K562 (cell line): ENCODE data around the gene TMEM11. TPM values are rescaled to one million over a fixed set of nuclear protein-coding genes. Genes with fewer than 3 reads are reported as not detected.

Experiments
- ATAC-seq: fragments of 200-7000 bp; cut with Tn5 transposase; 3 replicates; pipeline ENCODE4 v1.9.1; 2020; ENCODE audit warnings: moderate library complexity
- BruUV-seq: library from RNA; stranded (reverse); fragments of 400-500 nt; replicated peaks from 2 replicates; lab custom pipeline; 2021; lab: Mats Ljungman, UMichigan
- CTCF ChIA-PET: fragments of 300-600 bp; formaldehyde crosslinking; extraction: SDS; loops from one replicate; lab custom pipeline; 2021; ENCODE audit warnings: low intra/inter-chr PET ratio; lab: Yijun Ruan, JAX
- POLR2A ChIA-PET: fragments of 300-600, 350-650 bp; sonication (Branson Sonifier 250); formaldehyde crosslinking; extraction: SDS; loops from one replicate; lab custom pipeline; 2021; ENCODE audit warnings: antibody characterized with exemption, inconsistent platforms; lab: Yijun Ruan, JAX
- DNase-seq, 4 experiments: peaks; one replicate each; pipeline versions ENCODE4 v3.0.0 to v3.0.0-alpha.2; 2011 to 2018; ENCODE audit warnings: low spot score in 3 of 4, mixed read lengths in 3 of 4; ENCODE audit errors: extremely low read depth in 1 of 4
- FAIRE-seq: peaks from 2 replicates; lab custom pipeline; 2011; peaks lifted over from hg19 to GRCh38; lab: Jason Lieb, UNC
- H2AFZ ChIP-seq: 2 replicates; pipeline ENCODE4 v1.6.0; 2011; ENCODE audit warnings: low read depth, low read length, control low read depth, inconsistent platforms
- H3K27ac ChIP-seq: fragments of 200-600 bp; 3 replicates; pipeline ENCODE4 v1.8.0; 2011; ENCODE audit warnings: low read depth, mild to moderate bottlenecking, control low read depth, inconsistent platforms, low read length, moderate library complexity, mixed read lengths; ENCODE audit errors: extremely low read depth
- H3K27me3 ChIP-seq, 2 experiments: fragments of 300-600 bp in 1 of 2; 2 replicates in 1 of 2; 3 replicates in 1 of 2; pipeline versions ENCODE4 v1.6.0 to v1.8.0; 2011; ENCODE audit warnings: inconsistent platforms in 2 of 2, low read length in 2 of 2, mild to moderate bottlenecking in 1 of 2, mixed read lengths in 1 of 2, moderate library complexity in 1 of 2; ENCODE audit not compliant: control insufficient read depth in 2 of 2, insufficient read depth in 2 of 2
- H3K36me3 ChIP-seq: fragments of 300-600 bp; 3 replicates; pipeline ENCODE4 v1.8.0; 2011; ENCODE audit warnings: mild to moderate bottlenecking, low read length, inconsistent platforms; ENCODE audit not compliant: control insufficient read depth, insufficient read depth
- H3K4me1 ChIP-seq, 2 experiments: fragments of 200-600 bp in 1 of 2; replicated peaks in 1 of 2; 2 replicates in 1 of 2; 3 replicates in 1 of 2; pipeline versions ENCODE4 v1.5.1 to v1.8.0; 2011; ENCODE audit warnings: inconsistent platforms in 2 of 2, low read length in 2 of 2, mild to moderate bottlenecking in 1 of 2, mixed read lengths in 1 of 2, moderate library complexity in 1 of 2; ENCODE audit not compliant: control insufficient read depth in 2 of 2, insufficient read depth in 2 of 2
- H3K4me2 ChIP-seq: 2 replicates; pipeline ENCODE4 v1.6.1; 2011; ENCODE audit warnings: low read length, control low read depth, inconsistent platforms, mixed read lengths; ENCODE audit not compliant: insufficient read depth
- H3K4me3 ChIP-seq: fragments of 200-600 bp; sonication (generic), shearing (Covaris generic); 2 replicates; pipeline ENCODE4 v1.5.1; 2016; ENCODE audit warnings: control low read depth, inconsistent platforms
- H3K79me2 ChIP-seq: fragments of 200-600 bp; 3 replicates; pipeline ENCODE4 v1.8.0; 2011; ENCODE audit warnings: low read length, inconsistent platforms; ENCODE audit not compliant: control insufficient read depth, insufficient read depth
- H3K9ac ChIP-seq, 2 experiments: 2 replicates each; pipeline versions ENCODE4 v1.6.0 to v1.6.1; 2011; ENCODE audit warnings: low read depth in 2 of 2, low read length in 2 of 2, control low read depth in 1 of 2, inconsistent platforms in 1 of 2, mild to moderate bottlenecking in 1 of 2, mixed read lengths in 1 of 2; ENCODE audit not compliant: insufficient read depth in 1 of 2
- H3K9me1 ChIP-seq: one replicate; pipeline ENCODE4 v1.6.0; 2011; ENCODE audit warnings: inconsistent platforms, mild to moderate bottlenecking, low read length, moderate library complexity; ENCODE audit not compliant: control insufficient read depth, insufficient read depth
- H3K9me3 ChIP-seq: replicated peaks from 2 replicates; pipeline ENCODE4 v1.5.1; 2011; ENCODE audit warnings: low read depth, low read length, inconsistent platforms; ENCODE audit not compliant: control insufficient read depth, insufficient read depth
- H4K20me1 ChIP-seq: replicated peaks from 2 replicates; pipeline ENCODE4 v1.6.1; 2011; ENCODE audit warnings: low read length, inconsistent platforms, mixed read lengths; ENCODE audit not compliant: control insufficient read depth, insufficient read depth
- ATF4 ChIP-seq: fragments of 450-650 bp; formaldehyde crosslinking; IDR thresholded peaks from 2 replicates; pipeline ENCODE4 v1.4.0; 2022; ENCODE audit warnings: mild to moderate bottlenecking, moderate library complexity
- CREB5 ChIP-seq: fragments of 250-450 bp; sonication (Bioruptor Pico); IDR thresholded peaks from 2 replicates; pipeline ENCODE4 v1.5.0; 2020; ENCODE audit warnings: mild to moderate bottlenecking
- NR1H2 ChIP-seq: sonication (generic); formaldehyde crosslinking; IDR thresholded peaks from 2 replicates; pipeline ENCODE4 v1.4.0; 2020; ENCODE audit warnings: mild to moderate bottlenecking, missing genetic modification reagents
- NR3C1 ChIP-seq: sonication (generic); formaldehyde crosslinking; IDR thresholded peaks from 2 replicates; pipeline ENCODE4 v1.8.1; 2022; ENCODE audit warnings: missing genetic modification reagents
- POLR3G ChIP-seq: IDR thresholded peaks from 2 replicates; pipeline ENCODE4 v1.6.1; 2011; ENCODE audit not compliant: insufficient read length, insufficient replicate concordance; ENCODE audit errors: extremely low read depth
- PURB ChIP-seq: sonication (generic); formaldehyde crosslinking; IDR thresholded peaks from 2 replicates; pipeline ENCODE4 v1.9.0; 2021; ENCODE audit warnings: low read depth, mild to moderate bottlenecking, missing genetic modification reagents
- PYGO2 ChIP-seq: fragments of 450-650 bp; IDR thresholded peaks from 2 replicates; pipeline ENCODE4 v1.6.1; 2016; ENCODE audit warnings: mild to moderate bottlenecking, missing genetic modification characterization, moderate library complexity, missing compliant biosample characterization
- SMARCA4 ChIP-seq: fragments of 450-650 bp; IDR thresholded peaks from 2 replicates; pipeline ENCODE4 v1.6.1; 2016
- STAT5A ChIP-seq: IDR thresholded peaks from 2 replicates; pipeline ENCODE4 v1.6.1; 2012; ENCODE audit warnings: low read length, inconsistent platforms, borderline replicate concordance
- ZNF324 ChIP-seq: fragments of 250-450 bp; sonication (Bioruptor Pico); IDR thresholded peaks from 2 replicates; pipeline ENCODE4 v1.4.0; 2020; ENCODE audit warnings: mild to moderate bottlenecking
- ZNF639 ChIP-seq, 2 experiments: fragments of 200-800 bp in 1 of 2; sonication (Bioruptor generic) in 1 of 2; sonication (generic) in 1 of 2; formaldehyde crosslinking in 1 of 2; IDR thresholded peaks in 1 of 2; conservative IDR thresholded peaks in 1 of 2; 2 replicates each; pipeline versions ENCODE4 v1.5.0 to v1.6.1; 2016 to 2020; ENCODE audit warnings: missing compliant biosample characterization in 1 of 2, missing genetic modification characterization in 1 of 2, missing genetic modification reagents in 1 of 2
- WGBS: fragments of 100-300 bp; shearing (Covaris generic); methylation state at CpG from one replicate; pipeline ENCODE4 v1.1.6; 2016; ENCODE audit warnings: low coverage, mixed read lengths; ENCODE audit not compliant: insufficient coverage; ENCODE audit errors: missing lambda C conversion rate; 5-methylcytosine and 5-hydroxymethylcytosine counted together
- in situ Hi-C: fragments of 300-500 bp; cut with MboI; formaldehyde crosslinking; loops from 4 replicates; pipeline ENCODE4 v1.15.0; 2018; ENCODE audit warnings: inconsistent platforms, mixed read lengths
- intact Hi-C: fragments of 100-400 bp; cut with micrococcal nuclease; formaldehyde crosslinking; loops from 2 replicates; pipeline ENCODE4 v1.14.2; 2022
- polyA plus RNA-seq, 8 experiments: library from polyadenylated mRNA; depleted of rRNA in 4 of 8; stranded (reverse) in 5 of 8; unstranded in 3 of 8; fragments of >200 nt; fragmentation: Nextera tagmentation in 2 of 8; fragmentation: Illumina TruSeq in 1 of 8; extraction: Ambion mirVana in 2 of 8; extraction: Trizol in 1 of 8; gene quantifications; 2 replicates each; pipeline versions ENCODE4 v1.2.1 to v1.2.3, GENCODE V29; 2011 to 2014; ENCODE audit warnings: inconsistent platforms in 1 of 8, missing spikeins in 1 of 8
- total RNA-seq, 7 experiments: library from RNA; depleted of rRNA in 6 of 7; stranded (reverse); fragments of >200 nt in 6 of 7; fragmentation: Illumina TruSeq in 2 of 7; extraction: Trizol in 2 of 7; gene quantifications; 2 replicates each; pipeline versions ENCODE4 v1.2.1 to v1.2.3, GENCODE V29; 2011 to 2021; ENCODE audit warnings: low replicate concordance in 1 of 7

Gene TMEM11
- total and polyA plus RNA-seq, 9 of the 15 experiments (the other 6 are each of a cell fraction or from before 2014, with no cell fraction given), result 12.0 to 40.7 (median 30.0) TPM

DNA sequence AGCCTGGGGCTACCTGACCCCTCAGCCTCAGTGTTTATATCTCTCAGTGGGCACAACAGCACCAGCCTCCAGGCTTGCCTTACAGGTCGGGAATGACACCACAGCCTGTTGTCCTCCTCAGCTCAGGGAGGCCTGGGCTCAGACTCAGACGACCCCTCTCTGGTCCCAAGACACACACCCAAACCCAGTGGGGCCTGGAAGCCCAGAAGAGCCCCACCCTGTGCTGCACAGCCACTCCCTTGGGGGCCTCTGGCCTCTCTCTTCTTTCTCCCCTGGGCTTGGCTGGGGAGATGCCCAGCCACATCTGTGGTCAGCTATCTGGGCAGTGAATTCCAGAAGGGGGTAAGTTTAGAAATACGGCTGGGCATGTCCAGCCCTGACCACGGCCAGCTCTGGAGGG, 36.9 kb upstream of the TMEM11 start (continued):
- TF ChIP-seq CREB5 (CRISPR knock-in tag), result no peak
- TF ChIP-seq ATF4 (CRISPR knock-in tag), result no peak
- TF ChIP-seq POLR3G, result no peak
- TF ChIP-seq PURB (CRISPR knock-in tag), result no peak
- TF ChIP-seq SMARCA4, result no peak
- TF ChIP-seq PYGO2 (tag), result no peak
- TF ChIP-seq NR1H2, result no peak
- TF ChIP-seq STAT5A, result no peak

- WGBS, result 47% methylated on average over 6 of the region's 7 CpGs
- Histone ChIP-seq H2AFZ (no peak overlapping the region), H3K36me3 (no peaks in the 10 kb centered on the region), H3K27me3 (no peaks in the 10 kb centered on the region), H3K27ac (no peak overlapping the region), H3K4me2 (no peak overlapping the region), H3K4me3 (no peak overlapping the region), H3K9me3 (no peaks in the 10 kb centered on the region), H4K20me1 (peaks cover 10% of the 10 kb centered on the region), H3K79me2 (no peaks in the 10 kb centered on the region), H3K9ac (no peak overlapping the region), H3K4me1 (peaks cover 6 to 15% of the 10 kb centered on the region in 2 experiments; a peak in 4 of 5 replicates), H3K9me1 (peaks cover 4% of the 10 kb centered on the region)
- intact Hi-C loops (no loop called here), in situ Hi-C loops (no loop called here)
- no TSS peak for BruUV-seq
- ChIA-PET CTCF (no interaction called here), POLR2A (interaction anchor here (1.3 kb wide), 1 partner anchor 10 kb away, joined by 4 read pairs; no protein-coding TSS in a partner anchor)
- ATAC-seq (peak; percentile 13; the same call in 2 of the 3 replicates), FAIRE-seq (no peak), DNase-seq (no peak)
- TF ChIP-seq ZNF324 (CRISPR knock-in tag), result no peak
- TF ChIP-seq ZNF639 (CRISPR knock-in tag; conservative IDR thresholded peaks at IDR 0.05 in 1 of 2, IDR thresholded peaks at IDR 0.05 in 1 of 2), result no peak
- TF ChIP-seq NR3C1 (CRISPR knock-in tag), result no peak
These were observed 36.2 kb upstream of the TMEM11 start for GRCh38 chr17:21249920-21250703.
